ENCODE results near the gene MRTFA. TPM values are rescaled to one million over a fixed set of nuclear protein-coding genes. Genes with fewer than 3 reads are reported as not detected.
"Not testable (repeated sequence)": the region's sequence is repeated elsewhere in the genome, so short reads cannot be mapped to it uniquely, and the experiment has no call there.

Gene MRTFA
- total RNA-seq, 4 donors from 2014 or later: 32.6 to 173 (median 76.1) TPM

- Histone ChIP-seq H3K36me3 (no peaks in the 10 kb centered on the region), H3K4me3 (no peak overlapping the region), H3K4me1 (no peaks in the 10 kb centered on the region), H3K27me3 (no peaks in the 10 kb centered on the region), H3K27ac (no peak overlapping the region), H3K9me3 (no peaks in the 10 kb centered on the region)
- DNase-seq: no peak
- intact Hi-C loops (cut with DNase I; ENCODE audit: low total_unique reads): no loop called here
- TF ChIP-seq CTCF (IDR thresholded peaks at IDR 0.05): no peak
- no peak for TF ChIP-seq POLR2A (IDR thresholded peaks at IDR 0.05)
Measured at GRCh38 chr22:40659166-40659565, 22.6 kb upstream of the MRTFA start.

GRCh38 chr22:40656651-40657050 is 20.1 kb upstream of the MRTFA start:
- DNase-seq; H3K27me3 ChIP-seq; H3K4me1 ChIP-seq; H3K9me3 ChIP-seq; H3K4me3 ChIP-seq; H3K27ac ChIP-seq; H3K36me3 ChIP-seq; intact Hi-C loops (cut with DNase I; ENCODE audit: low total_unique reads): not testable (repeated sequence)

GRCh38 chr22:40655941-40656340 is 19.4 kb upstream of the MRTFA start:
- H3K27me3 ChIP-seq; intact Hi-C loops (cut with DNase I; ENCODE audit: low total_unique reads): not testable (repeated sequence)

GRCh38 chr22:40654522-40655167 is 18.1 kb upstream of the MRTFA start:
- no peak overlapping the region for H3K4me3 ChIP-seq
- intact Hi-C loops (cut with DNase I; ENCODE audit: low total_unique reads): no loop called here
- peak; percentile 47 to 62 for DNase-seq
- TF ChIP-seq CTCF (IDR thresholded peaks at IDR 0.05): peak in 2 of 4 experiments; percentile 34 to 38
- no peak for TF ChIP-seq POLR2A (IDR thresholded peaks at IDR 0.05)
- peak overlapping the region; percentile 70 to 77 for H3K27ac ChIP-seq
- no peaks in the 10 kb centered on the region for H3K36me3 ChIP-seq
- H3K9me3 ChIP-seq: no peaks in the 10 kb centered on the region
- peaks cover 5 to 7% of the 10 kb centered on the region in 2 donors for H3K4me1 ChIP-seq
- H3K27me3 ChIP-seq: no peaks in the 10 kb centered on the region

More at GRCh38 chr22:40655941-40656340, 19.4 kb upstream of the MRTFA start:
- not testable (repeated sequence) for DNase-seq, H3K4me3 ChIP-seq, H3K27ac ChIP-seq, H3K9me3 ChIP-seq, H3K4me1 ChIP-seq, H3K36me3 ChIP-seq

GRCh38 chr22:40653361-40653760 is 16.8 kb upstream of the MRTFA start:
- intact Hi-C loops (cut with DNase I; ENCODE audit: low total_unique reads): no loop called here
- Histone ChIP-seq H3K4me3 (no peak overlapping the region), H3K27ac (peak overlapping the region in 1 of 2 donors; percentile 99)

More at GRCh38 chr22:40653361-40653760, 16.8 kb upstream of the MRTFA start:
- Histone ChIP-seq H3K9me3 (no peaks in the 10 kb centered on the region), H3K27me3 (no peaks in the 10 kb centered on the region), H3K4me1 (peaks cover 5 to 7% of the 10 kb centered on the region in 2 donors), H3K36me3 (no peaks in the 10 kb centered on the region)
- no peak for DNase-seq
- TF ChIP-seq POLR2A (IDR thresholded peaks at IDR 0.05): no peak
- TF ChIP-seq CTCF (IDR thresholded peaks at IDR 0.05): no peak

All from uterus (tissue), 4 donors.